Stimulated activated naive CD8-positive, alpha-beta T cell treated with anti-CD3 and anti-CD28 coated beads, Interleukin-15, Interleukin-2, amounts not matched to agents 100 U/mL and 50 U/mL, for 24 hours (primary cell): Measurements from ENCODE around the gene LRP1B.
"Not testable (repeated sequence)": the region's sequence is repeated elsewhere in the genome, so short reads cannot be mapped to it uniquely, and the experiment has no call there.

ENCODE experiments used
- ATAC-seq: fragments of 150-1000 bp; cut with Tn5 transposase; one replicate; pipeline ENCODE4 v1.10.0; 2021
- DNase-seq: peaks from one replicate; pipeline ENCODE4 v3.0.0; 2021

The LRP1B gene

DNA sequence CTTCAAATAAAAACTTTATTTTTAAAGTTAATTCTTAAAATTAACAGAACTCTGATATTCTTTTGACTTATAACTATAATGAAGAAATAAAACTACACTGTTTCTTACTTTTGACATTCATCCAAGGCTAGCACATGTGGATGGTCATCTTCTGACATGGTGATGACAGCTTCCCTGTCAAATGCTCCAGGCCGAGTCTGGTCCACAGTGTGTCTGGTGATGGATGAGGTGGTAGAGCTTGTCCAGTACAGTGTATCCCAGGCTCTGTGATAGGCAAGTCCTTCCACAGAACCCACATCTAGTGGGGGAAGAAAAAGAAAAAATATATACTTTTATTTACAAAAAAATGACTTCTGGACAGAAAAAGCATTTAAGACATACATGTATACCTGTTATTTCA is 1529.5 kb downstream of the LRP1B start:
- no peak for DNase-seq
- ATAC-seq = no peak

DNA sequence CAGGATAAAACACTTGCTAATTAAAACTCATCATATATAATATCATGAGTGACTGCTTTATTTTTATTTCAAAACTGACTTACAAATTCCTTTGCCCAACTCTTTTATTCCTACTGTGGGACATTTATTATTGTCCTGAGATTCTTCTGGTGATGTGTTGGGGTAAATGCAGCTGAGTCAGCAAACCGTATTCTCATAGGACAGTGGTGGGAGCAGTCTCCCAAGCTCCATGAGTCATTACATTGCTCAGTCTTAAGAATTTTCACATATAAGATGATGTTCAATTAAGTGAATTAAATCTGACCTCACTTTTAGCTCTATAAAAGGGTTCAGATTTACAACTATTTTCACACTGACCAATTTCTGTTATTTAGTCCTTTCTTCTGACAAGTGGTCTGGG is 1530.7 kb downstream of the LRP1B start:
- DNase-seq (no peak), ATAC-seq (no peak)

DNA sequence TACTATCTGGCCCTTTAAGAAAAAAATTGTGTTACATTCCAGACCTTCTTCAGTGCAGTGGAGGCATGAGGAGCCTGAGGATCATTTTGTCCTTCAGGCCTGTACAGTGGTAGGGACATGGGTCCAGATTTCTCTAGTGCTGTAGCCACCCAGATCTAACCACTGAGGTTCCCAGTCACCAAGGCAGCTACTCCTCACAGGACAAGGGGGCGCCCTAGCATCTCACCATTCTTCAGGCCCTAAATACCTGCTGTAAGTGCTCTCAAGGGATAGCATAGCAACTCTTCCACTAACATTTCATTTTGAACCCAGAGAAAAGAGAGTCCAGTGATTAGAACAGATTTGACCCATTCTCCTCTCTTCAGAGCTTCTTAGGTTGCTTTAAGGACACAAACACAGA is 1533.0 kb downstream of the LRP1B start:
- ATAC-seq = no peak

DNA sequence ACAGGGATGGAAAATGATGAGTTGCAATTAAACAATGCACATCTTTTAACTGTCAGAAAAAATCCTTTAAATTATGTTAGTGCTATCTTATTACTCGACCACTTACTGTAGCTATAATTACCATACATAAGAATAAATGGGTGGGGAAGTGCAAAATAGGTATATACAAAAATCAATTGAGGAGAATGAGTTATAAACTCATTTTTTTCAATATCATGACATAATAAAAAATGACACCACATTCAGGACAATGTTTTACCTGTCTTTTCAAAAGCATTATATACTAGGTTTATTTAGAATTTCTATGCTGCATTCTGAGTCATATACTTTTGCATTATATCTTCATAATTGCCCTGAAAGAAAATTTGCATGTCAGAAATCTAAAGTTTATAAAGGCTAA is 1533.6 kb downstream of the LRP1B start:
- DNase-seq = no peak

More for the DNA sequence above, 1533.0 kb downstream of the LRP1B start:
- DNase-seq = no peak

DNA sequence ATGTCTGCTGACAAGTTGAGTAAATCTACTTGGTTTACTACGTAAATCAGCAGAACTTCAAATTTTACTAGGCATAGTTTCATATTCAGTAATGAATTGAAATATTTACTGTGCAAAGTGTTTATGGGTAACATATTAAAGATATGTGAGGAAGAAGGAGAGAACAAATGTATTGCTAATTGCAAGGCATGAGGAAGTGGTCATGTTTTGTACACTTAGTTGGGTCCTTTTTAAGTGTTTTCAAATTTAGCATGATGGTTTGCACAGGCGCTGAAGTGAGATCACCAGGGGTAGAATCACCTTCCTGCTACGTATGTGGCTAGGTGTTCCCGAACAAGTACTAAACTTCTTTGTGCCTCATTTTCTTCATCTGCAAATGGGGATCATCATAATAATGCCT is 1534.4 kb downstream of the LRP1B start:
- DNase-seq = no peak
- no peak for ATAC-seq

More for the DNA sequence above, 1533.6 kb downstream of the LRP1B start:
- ATAC-seq = no peak

DNA sequence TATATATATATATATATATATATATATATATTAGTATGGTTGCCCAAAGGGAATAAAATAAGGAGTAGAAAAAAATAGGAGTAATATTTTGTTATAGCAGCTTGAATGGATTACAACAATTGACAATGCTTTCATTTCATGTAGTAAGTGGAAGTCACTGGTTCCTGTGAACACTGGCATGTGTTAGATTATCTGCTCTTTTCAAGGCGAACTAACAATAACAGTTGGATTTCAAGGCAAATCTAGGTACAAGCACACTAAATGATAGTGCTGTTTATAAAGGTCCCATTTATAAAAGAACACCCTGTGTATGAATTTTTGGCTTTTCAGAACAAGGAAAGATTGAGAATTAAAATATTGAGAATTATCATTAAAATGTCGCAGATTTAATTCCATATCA is 1535.7 kb downstream of the LRP1B start:
- no peak for ATAC-seq

DNA sequence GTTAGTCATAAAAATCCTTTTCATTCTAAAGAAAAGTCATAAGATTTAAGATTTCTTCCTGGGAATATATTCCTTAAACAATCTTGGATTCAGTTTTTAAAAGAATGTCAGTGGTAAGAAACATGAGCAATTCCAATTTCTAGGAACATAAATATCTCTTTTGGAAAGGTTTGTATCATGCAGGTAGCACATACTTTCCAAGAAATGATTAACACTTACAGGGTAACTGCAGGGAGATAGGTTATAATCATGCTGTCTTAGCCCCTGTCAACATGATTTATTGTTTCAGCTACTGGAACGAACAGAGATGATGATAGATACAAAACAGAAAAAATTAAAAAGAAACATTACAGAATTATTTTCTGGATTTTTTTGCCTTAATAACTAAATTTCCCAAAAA is 1537.7 kb downstream of the LRP1B start:
- ATAC-seq (no peak), DNase-seq (no peak)

More for the DNA sequence above, 1535.7 kb downstream of the LRP1B start:
- DNase-seq = no peak

DNA sequence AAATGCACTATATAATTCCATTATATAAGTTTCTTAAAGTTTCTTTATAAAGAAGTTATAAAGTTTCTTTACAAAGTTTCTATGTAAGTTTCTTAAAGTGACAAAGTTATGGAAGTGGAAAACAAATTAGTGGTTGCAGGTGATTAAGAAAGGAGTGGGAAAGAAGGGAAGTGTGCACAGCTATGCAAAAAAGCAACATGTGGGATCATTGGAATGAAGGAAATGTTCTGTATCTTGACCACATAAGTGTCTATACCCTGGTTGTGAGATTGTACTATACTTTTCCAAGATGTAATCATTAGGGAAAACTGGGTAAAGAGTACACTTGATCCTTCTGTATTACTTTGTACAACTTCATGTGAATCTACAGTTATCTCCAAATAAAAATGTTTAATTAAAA is 1541.1 kb downstream of the LRP1B start:
- no peak for DNase-seq
- no peak for ATAC-seq

DNA sequence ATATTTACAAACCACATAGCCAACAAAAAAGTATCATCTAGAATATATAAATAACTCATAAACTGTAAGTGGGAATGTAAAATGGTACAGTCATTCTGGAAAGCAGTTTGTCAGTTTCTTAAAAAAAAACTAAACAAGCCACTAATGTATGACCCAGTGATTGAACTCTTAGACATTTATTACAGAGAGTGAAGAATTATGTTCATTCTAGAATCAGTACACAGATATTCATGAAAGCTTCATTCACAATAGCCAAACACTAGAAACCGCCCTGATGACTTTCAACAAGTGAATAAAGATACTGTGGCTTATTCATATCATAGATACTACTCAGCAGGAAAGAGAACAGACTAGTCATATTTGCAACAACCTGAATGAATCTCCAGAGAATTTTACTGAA is 1541.5 kb downstream of the LRP1B start:
- no peak for DNase-seq
- ATAC-seq = no peak

DNA sequence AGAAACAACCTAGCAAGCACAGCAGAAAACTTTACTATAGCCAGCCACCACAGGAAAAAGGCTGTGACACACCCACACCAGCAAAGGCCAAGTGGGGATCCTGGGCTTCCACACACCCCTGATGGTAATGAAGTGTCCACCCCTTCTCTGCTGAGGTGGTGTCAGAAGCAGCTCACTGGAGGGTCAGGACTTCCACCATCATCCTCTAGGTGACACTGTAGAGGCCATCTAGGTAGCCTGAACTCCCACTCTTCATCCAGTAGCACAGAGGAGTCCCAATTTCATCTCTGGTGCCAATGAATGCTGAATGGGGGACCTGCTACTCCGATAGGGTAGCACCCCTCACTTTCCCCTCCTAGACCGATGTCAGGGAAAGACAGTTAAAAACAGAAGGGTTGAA is 1544.4 kb downstream of the LRP1B start:
- DNase-seq (no peak), ATAC-seq (no peak)

DNA sequence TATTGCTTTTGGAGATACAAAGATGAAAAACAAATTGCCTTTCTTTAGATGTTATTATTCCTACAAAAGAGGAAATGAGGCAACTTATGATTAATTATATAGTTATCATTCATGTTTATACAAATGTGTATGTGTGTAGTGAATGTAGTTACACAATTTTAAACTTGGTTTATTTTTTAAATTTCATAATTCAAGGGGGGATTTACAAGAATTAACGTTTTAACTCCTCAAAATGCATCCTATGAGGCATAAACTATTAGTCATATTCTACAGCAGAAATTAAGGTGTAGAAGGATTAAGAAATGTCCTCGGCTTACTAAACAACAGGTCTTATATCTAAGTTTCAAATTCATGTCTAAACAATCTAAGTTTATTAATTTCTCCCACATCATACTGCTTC is 1545.8 kb downstream of the LRP1B start:
- ATAC-seq (no peak), DNase-seq (no peak)

DNA sequence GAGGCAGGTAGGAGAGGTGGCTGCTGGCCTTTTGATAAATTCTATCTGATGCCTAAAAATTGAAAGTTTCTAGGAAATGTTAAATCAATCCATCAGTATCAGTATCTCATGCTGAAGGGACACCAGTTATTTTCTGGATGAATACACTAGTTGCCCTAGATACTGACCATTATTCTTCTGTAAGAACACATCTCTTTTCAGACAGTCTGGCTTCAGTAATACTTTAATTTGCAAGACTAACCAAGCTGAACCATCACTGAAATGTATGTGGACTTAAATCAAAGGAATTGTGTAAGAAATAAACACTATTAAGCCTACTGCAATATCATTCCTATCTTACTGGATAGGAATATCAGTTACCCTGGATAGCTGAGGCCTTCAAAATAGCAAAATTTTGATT is 1546.3 kb downstream of the LRP1B start:
- ATAC-seq = no peak
- no peak for DNase-seq

DNA sequence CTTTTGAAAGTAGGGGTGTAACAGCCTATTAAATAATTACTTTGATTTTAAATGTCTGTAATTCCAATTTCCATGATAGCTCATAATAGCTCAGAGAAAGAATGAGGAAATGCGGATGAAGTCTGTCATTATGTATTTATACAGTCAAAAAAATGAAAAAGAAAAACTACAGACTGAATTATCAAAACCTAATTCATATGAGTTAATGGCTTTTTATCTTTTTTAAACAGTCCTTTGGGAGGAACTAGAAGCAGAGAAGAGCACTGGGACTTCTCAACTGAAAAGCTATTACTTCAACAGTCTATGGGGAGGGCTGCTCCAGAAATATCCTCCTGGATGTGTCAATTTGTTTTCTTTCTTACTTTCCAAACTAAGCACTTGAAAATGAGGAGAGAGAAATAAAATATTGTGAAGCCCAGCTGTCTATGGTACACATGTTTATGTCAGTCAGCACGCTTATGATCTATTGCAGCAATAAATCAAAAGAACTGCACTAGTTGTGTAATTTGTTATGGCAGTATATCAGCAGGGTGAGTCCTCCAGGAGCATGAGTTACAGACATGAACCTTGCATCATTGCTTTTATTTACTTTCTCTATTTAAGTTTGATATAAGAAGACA is 1550.2 kb downstream of the LRP1B start:
- ATAC-seq (no peak), DNase-seq (no peak)

DNA sequence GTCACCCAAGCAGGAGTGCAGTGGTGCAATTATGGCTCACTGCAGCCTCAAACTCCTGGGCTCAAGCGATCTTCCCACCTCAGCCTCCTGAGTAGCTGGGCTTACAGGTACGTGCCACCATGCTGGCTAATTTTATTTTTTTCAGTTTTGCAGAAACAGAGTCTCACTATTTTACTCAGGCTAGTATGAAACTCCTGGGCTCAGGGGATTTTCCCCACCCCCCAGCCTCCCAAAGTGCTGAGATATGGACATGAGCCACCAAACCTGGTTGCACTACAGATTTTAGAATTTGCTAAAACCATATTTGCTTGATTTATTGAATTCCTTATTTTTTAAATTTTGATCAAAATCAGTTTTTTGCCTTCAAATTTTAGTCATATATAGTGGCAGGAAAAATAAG is 1553.4 kb downstream of the LRP1B start:
- ATAC-seq (no peak), DNase-seq (no peak)

DNA sequence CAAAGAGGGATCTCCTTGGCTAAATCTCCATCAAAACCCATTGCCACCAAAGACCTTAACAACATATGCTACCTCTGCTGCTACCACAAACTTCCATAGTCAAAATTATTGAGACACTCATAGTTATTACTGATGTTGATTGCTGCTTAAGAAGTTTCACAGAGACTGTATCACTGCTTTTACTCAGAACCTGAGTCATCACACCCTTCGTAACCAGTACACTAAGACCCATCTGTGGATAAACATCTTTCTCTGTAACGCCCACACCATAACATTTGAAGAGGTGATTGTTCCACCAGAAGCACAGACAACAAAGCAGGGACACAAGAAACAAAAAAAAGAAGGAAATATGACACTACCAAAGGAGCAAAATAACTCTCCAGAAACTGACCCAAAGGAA is 1563.1 kb downstream of the LRP1B start:
- ATAC-seq (no peak), DNase-seq (no peak)

DNA sequence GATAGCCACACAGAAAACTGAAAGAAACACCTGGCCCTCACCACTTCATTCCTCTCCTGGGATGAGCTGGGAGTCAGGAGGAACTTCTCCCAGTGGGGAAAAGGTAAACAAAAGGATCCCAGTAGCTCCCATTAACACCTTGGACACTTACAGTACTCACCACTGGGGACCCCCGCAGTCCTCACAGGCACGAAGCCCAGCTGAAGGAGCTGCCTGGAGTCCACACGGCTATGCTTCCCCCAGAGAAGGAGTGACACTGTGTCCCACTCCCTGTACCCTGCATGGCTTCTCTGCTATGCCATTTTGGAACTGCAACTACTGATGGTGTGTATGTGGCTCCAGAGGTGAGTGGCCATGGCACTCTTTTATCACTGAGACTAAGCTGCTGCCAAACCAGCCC is 1565.1 kb downstream of the LRP1B start:
- no peak for ATAC-seq
- DNase-seq = no peak

DNA sequence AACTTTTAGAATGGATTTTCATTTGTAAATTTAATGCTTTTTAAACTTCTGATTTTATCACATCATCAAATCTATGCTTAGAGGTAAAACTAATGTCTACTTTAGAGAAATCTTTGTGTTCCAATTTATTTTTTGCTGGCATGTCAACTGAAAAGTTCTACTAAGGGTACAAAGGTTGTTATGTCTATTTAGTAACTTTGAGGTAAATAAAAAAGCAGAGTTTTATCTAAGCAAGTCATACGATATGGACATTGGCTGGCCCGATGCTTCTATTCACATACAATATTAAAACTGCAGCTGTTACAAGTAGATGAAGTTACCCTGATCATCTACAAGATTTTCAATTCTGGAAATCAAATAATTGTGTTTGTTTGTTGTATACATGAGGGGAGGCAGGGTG is 1575.1 kb downstream of the LRP1B start:
- no peak for DNase-seq
- no peak for ATAC-seq

DNA sequence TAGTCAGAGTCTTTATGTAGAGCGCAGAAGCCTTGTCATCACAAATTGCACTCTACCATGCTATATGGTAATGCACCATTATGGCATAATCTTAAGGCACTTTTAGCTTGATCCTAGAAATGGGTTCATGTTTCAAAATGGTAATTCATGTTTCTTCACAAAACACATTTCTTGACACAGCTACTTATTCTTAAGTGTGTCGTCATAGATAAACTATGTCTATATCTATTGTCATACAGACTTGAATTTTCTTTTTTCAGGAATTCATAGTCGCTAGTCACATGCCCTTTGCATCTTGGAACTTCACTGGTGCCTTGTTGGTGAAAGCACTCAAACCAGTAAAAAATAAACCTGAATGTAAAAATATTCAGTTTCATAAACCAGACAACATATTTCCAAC is 1578.2 kb downstream of the LRP1B start:
- DNase-seq (no peak), ATAC-seq (no peak)

DNA sequence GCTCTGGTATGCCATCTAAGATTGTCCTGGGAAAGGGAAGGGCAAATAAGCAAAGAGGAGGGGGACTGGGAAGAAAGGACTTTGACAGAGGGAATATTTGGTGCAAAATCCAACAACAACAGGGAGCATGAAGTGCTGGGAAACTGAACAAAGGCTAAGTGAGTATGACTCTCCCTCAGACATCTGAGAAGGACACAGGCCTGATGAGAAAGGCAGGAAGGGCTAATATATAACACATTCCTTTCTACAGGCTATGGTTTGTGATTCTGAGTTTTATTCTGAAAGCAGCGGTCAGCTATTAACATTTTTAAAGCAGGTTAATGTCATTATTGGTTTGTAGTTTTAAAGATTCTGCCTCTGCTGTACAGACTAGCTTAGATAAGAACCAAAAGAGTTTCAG is 1579.5 kb downstream of the LRP1B start:
- ATAC-seq (no peak), DNase-seq (no peak)

DNA sequence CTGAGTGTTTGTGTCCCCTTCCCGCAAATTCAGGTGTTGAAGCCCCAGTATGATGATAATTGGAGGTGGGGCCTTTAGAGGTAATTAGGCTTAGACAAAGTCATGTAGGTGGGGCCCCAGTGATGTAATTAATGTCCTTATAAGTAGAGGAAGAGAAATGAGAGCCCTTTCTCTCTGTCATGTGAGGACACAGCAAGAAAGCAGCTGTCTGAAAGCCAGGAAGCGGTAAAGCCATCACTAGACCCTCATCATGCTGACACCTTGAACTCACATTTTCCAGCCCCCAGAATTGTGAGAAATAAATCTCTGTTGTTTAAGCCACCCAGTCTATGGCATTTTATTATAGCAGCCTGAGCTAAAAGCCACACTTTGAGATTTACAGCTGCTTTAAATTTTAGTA is 1580.0 kb downstream of the LRP1B start:
- ATAC-seq (no peak), DNase-seq (no peak)

DNA sequence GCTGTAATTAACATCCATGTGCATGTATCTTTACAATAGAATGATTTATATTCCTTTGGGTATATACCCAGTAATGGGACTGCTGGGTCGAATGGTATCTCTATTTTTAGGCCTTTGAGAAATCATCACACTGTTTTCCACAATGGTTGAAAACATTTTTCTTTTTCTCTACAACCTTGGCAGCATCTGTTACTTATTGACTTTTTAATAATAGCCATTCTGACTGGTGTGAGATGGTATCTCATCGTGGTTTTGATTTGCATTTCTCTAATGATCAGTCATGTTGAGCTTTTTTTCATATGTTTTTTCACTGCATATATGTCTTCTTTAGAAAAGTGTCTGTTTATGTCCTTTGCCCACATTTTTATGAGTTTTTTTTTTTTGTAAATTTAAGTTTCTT is 1586.0 kb downstream of the LRP1B start:
- not testable (repeated sequence) for DNase-seq, ATAC-seq

DNA sequence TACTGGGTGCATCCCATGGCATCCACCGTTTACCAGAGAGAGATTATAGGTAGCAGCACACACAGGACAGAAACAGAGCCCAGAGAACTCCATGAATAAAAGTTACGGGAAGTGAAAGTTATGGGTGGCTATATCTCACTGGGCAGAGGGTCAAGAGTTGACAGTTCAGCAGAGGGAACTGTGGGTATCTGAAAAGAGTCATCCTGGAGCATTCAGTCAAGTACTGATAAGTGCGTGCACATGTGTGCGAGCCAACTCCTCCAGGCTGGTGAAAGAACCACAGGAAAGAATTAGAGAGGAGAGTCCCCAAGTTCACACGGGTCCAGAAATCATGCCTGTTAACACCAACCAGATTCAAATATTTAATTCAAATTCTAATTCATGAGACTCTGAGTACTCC is 1588.2 kb downstream of the LRP1B start:
- ATAC-seq (no peak), DNase-seq (no peak)

DNA sequence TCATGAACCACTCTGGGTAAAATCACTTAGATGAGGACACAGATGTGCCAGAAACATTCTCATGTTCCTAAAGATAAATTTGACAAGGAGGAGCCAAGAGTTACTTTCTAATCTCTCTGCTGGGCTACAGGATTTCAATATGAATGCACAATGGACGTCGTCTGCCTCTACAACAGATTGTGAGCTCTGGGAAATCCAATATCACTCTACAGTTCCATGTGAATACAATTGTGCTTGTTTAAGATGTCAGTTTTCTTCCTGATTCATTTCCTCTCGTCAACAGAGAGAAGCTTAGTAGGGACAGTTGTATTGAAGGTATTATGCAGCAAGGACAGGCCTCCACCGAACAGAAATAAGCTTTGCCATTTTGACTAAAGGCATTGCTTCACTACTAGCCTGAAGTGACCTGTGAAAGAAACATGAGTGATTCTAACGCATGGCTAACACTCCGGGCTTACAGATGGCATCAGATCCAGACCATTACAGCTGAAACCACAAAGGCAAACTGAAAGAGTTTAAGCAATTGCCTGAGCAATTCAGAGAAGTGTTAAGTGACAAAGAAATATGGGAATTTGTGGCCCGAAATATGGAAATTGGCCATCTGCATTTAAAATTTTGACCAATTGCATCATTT is 1591.5 kb downstream of the LRP1B start:
- DNase-seq (no peak), ATAC-seq (no peak)

DNA sequence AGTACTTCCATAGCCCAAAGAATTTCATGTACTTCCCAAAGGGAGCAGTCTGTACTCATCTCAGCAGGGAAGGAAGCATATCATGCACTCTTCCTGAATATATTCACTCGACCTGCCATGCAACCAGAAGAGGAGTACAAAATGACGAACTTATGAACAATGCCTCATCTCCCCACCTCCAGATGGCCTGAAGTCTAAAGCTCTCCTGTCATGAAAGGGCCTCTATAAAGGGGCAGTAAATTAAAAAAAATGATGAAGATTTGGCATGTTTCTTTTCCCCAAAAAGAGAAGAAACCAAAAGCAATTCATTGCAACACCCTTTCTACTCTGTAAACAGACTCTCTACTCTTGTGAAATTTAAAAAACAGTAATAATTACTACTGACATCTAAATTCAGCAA is 1601.1 kb downstream of the LRP1B start:
- no peak for DNase-seq
- ATAC-seq = no peak

DNA sequence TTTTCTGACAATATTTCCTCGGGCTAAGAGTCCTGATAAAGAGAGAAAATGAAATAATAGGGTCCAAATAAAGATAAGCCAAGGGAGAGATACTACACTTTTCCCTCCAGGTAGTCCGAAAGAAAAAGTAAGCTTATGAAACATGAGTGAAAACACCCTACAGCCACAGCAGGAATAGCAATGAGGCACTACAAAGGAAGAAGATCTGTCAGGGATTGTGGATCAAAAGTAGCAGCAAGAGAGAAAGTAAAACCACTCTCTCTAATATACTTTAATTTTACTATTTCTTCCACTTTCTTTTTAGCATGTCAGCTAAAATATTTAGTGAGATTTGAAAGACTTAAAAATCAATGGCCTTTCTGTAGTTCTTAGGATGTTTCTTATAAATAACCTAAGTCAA is 1601.8 kb downstream of the LRP1B start:
- DNase-seq (no peak), ATAC-seq (no peak)
